NOMO-1 treated with dmso at 0.1 percent for 144 hours (cell line): ENCODE results near the gene SPDYE2B.
"Not testable (repeated sequence)": the region's sequence is repeated elsewhere in the genome, so short reads cannot be mapped to it uniquely, and the experiment has no call there.

Experiments
- DNase-seq: peaks from one replicate; lab custom pipeline; 2025; ENCODE audit not compliant: unreplicated experiment; lab: John Stamatoyannopoulos, UW

SPDYE2B gene

DNA sequence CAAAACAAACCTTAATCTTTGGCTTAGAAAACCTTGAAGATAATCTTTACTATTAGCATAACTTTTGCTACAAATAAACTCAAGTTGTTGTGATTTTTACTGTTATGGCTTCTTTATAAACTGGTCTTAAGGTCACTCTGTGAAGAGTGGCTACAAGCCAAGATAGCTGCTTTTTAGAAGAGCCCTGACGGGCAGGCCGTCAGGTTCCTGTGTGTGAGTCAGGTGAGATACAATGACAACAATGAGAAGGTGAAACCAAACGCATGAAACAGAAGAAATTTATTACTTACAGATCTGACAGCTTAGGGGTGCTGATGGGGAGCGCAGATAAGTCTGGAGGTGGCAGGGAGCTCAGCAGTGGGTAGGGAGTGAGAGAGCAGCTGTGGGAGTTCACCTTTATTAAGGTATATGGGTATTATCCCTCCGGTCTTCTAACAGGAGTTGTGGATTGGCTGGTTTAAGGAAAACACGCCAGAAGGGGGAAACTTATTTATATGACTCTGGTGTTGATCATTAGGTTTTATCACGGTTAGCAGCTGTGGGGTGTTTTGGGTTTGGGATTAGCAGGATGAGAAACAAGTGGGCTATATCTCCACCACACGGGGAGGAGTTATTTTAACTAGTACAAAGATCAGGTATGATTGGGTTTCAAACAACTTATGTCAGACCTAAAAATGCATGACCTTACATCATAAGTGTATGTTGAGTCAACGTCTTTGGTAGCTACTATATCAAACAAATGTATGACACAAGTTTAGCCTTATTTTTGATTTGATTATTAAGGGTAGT lies 49.0 kb downstream of the SPDYE2B start:
- DNase-seq: not testable (repeated sequence)
